GM21737 (cell line): ENCODE results near the gene EFEMP2.
A peak's percentile ranks its signal among the peaks of the same experiment; 100 is the strongest.
"Not testable (repeated sequence)": the region's sequence is repeated elsewhere in the genome, so short reads cannot be mapped to it uniquely, and the experiment has no call there.

Experiments
- ATAC-seq: cut with Tn5 transposase; IDR thresholded peaks from one replicate; pipeline ENCODE4 v1.9.1; 2021; ENCODE audit warnings: mild to moderate bottlenecking, moderate library complexity; ENCODE audit not compliant: unreplicated experiment

The EFEMP2 gene

GRCh38 chr11:65856689-65857499, 15.7 kb downstream of the EFEMP2 start:
- peak; percentile 27 for ATAC-seq

GRCh38 chr11:65855927-65856363, 16.7 kb downstream of the EFEMP2 start:
- no peak for ATAC-seq

- ATAC-seq = no peak
These were observed 17.5 kb downstream of the EFEMP2 start for GRCh38 chr11:65854852-65855837.

- no peak for ATAC-seq
These were observed 18.4 kb downstream of the EFEMP2 start for GRCh38 chr11:65854161-65854592.

- no peak for ATAC-seq
These were observed 19.2 kb downstream of the EFEMP2 start for GRCh38 chr11:65853246-65853979.

GRCh38 chr11:65852508-65853245, 19.9 kb downstream of the EFEMP2 start:
- no peak for ATAC-seq

- no peak for ATAC-seq
These were observed 20.6 kb downstream of the EFEMP2 start for GRCh38 chr11:65851811-65852507.

- no peak for ATAC-seq
These were observed 21.5 kb downstream of the EFEMP2 start for GRCh38 chr11:65851083-65851579.

- ATAC-seq = no peak
These were observed 22.1 kb downstream of the EFEMP2 start for GRCh38 chr11:65850217-65851082.

GRCh38 chr11:65849771-65850216, 22.8 kb downstream of the EFEMP2 start:
- ATAC-seq = no peak

GRCh38 chr11:65849366-65849765, 23.2 kb downstream of the EFEMP2 start:
- ATAC-seq = no peak

GRCh38 chr11:65848693-65849092, 23.9 kb downstream of the EFEMP2 start:
- not testable (repeated sequence) for ATAC-seq

- no peak for ATAC-seq
These were observed 24.9 kb downstream of the EFEMP2 start for GRCh38 chr11:65847746-65848145.

- ATAC-seq = no peak
These were observed 28.2 kb downstream of the EFEMP2 start for GRCh38 chr11:65844231-65844872.

- no peak for ATAC-seq
These were observed 28.8 kb downstream of the EFEMP2 start for GRCh38 chr11:65843811-65844210.

GRCh38 chr11:65842144-65842543, 30.5 kb downstream of the EFEMP2 start:
- no peak for ATAC-seq

- no peak for ATAC-seq
These were observed 38.4 kb downstream of the EFEMP2 start for GRCh38 chr11:65834202-65834601.
